NCI-H187 (cell line): Measurements from ENCODE around the gene FBXL20.
A peak's percentile ranks its signal among the peaks of the same experiment; 100 is the strongest.
"Not testable (repeated sequence)": the region's sequence is repeated elsewhere in the genome, so short reads cannot be mapped to it uniquely, and the experiment has no call there.

Experiments
- DNase-seq, 2 experiments: peaks; one replicate each; lab custom pipeline; 2025; lab: John Stamatoyannopoulos, UW

The FBXL20 gene

GRCh38 chr17:39251997-39252396 is 149.4 kb downstream of the FBXL20 start:
- DNase-seq: no peak

GRCh38 chr17:39250076-39250475 is 151.3 kb downstream of the FBXL20 start:
- DNase-seq: not testable (repeated sequence)

GRCh38 chr17:39246274-39246673 is 155.2 kb downstream of the FBXL20 start:
- no peak for DNase-seq

- DNase-seq: peak; percentile 63 to 74
Measured at GRCh38 chr17:39244600-39245570, 156.5 kb downstream of the FBXL20 start.

- no peak for DNase-seq
Measured at GRCh38 chr17:39244016-39244599, 157.3 kb downstream of the FBXL20 start.

- DNase-seq: no peak
Measured at GRCh38 chr17:39243155-39243554, 158.3 kb downstream of the FBXL20 start.

GRCh38 chr17:39240631-39241030 is 160.8 kb downstream of the FBXL20 start:
- DNase-seq: no peak

- DNase-seq: no peak
Measured at GRCh38 chr17:39239640-39240314, 161.6 kb downstream of the FBXL20 start.

GRCh38 chr17:39238311-39238972 is 163.0 kb downstream of the FBXL20 start:
- no peak for DNase-seq

GRCh38 chr17:39237586-39237985 is 163.8 kb downstream of the FBXL20 start:
- DNase-seq: no peak

- no peak for DNase-seq
Measured at GRCh38 chr17:39236981-39237441, 164.4 kb downstream of the FBXL20 start.

GRCh38 chr17:39236450-39236927 is 164.9 kb downstream of the FBXL20 start:
- DNase-seq: no peak

- DNase-seq: no peak
Measured at GRCh38 chr17:39235555-39236449, 165.6 kb downstream of the FBXL20 start.

GRCh38 chr17:39231591-39232551 is 169.6 kb downstream of the FBXL20 start:
- DNase-seq: no peak

- no peak for DNase-seq
Measured at GRCh38 chr17:39231091-39231561, 170.3 kb downstream of the FBXL20 start.

GRCh38 chr17:39230361-39230760 is 171.1 kb downstream of the FBXL20 start:
- no peak for DNase-seq

GRCh38 chr17:39229274-39229913 is 172.0 kb downstream of the FBXL20 start:
- no peak for DNase-seq

- no peak for DNase-seq
Measured at GRCh38 chr17:39227364-39227919, 174.0 kb downstream of the FBXL20 start.
